DOHH2 (cell line): ENCODE measurements around the gene ATP10B.

ENCODE experiments used
- CTCF ChIP-seq: fragments of 200-600 bp; sonication (generic); IDR thresholded peaks from one replicate; pipeline ENCODE4 v1.5.1; 2014; ENCODE audit warnings: antibody characterized with exemption, mild to moderate bottlenecking, low read depth, low read length; ENCODE audit not compliant: poor library complexity, severe bottlenecking
- EZH2phosphoT487 ChIP-seq: fragments of 200-600 bp; sonication (generic); IDR thresholded peaks from 2 replicates; pipeline ENCODE4 v1.6.1; 2017; ENCODE audit warnings: borderline replicate concordance, mild to moderate bottlenecking, antibody characterized with exemption, low read length, moderate library complexity, mixed read lengths

GRCh38 chr5:160548949-160549645 is 302.9 kb downstream of the ATP10B start:
- TF ChIP-seq CTCF (no peak), EZH2phosphoT487 (no peak)
